DND-41 (cell line): Measurements from ENCODE around the gene MED31.

Experiments used
- EZH2 ChIP-seq: IDR thresholded peaks from 3 replicates; pipeline ENCODE4 v1.6.1; 2012; ENCODE audit warnings: borderline replicate concordance, low read depth, mild to moderate bottlenecking, moderate library complexity, low read length, inconsistent platforms; ENCODE audit not compliant: severe bottlenecking
- TF ChIP-seq, protein P1 (sequence below): IDR thresholded peaks from 2 replicates; pipeline ENCODE4 v1.5.1; 2012; ENCODE audit warnings: borderline replicate concordance, low read length, moderate library complexity, mild to moderate bottlenecking; ENCODE audit not compliant: poor library complexity, severe bottlenecking; ENCODE audit errors: extremely low read depth

DNA sequence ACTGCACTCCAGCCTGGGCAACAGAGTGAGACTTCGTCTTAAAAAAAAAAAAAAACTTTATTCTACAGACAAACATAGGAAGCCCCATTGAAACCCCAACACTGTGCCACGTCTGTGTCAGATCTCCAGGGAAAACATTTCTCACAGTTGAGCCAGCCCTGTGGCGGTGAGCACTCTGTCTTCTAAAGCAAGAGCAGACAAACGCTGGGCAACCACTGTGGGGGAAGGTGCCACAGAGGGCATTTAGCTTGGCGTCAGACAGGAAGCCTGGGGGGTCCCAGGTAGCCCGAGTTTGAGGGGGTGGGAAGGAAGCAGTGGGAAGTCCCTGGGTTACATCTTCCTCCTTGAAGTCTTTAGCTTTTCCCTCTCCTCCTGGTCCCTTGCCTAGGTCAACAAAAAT, 16.1 kb upstream of the MED31 start:
- TF ChIP-seq, protein P1, sequence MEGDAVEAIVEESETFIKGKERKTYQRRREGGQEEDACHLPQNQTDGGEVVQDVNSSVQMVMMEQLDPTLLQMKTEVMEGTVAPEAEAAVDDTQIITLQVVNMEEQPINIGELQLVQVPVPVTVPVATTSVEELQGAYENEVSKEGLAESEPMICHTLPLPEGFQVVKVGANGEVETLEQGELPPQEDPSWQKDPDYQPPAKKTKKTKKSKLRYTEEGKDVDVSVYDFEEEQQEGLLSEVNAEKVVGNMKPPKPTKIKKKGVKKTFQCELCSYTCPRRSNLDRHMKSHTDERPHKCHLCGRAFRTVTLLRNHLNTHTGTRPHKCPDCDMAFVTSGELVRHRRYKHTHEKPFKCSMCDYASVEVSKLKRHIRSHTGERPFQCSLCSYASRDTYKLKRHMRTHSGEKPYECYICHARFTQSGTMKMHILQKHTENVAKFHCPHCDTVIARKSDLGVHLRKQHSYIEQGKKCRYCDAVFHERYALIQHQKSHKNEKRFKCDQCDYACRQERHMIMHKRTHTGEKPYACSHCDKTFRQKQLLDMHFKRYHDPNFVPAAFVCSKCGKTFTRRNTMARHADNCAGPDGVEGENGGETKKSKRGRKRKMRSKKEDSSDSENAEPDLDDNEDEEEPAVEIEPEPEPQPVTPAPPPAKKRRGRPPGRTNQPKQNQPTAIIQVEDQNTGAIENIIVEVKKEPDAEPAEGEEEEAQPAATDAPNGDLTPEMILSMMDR: no peak
- TF ChIP-seq EZH2: no peak
